Stimulated activated CD4-positive, alpha-beta T cell treated with anti-CD3 and anti-CD28 coated beads, Interleukin-15, amount 100 ng/mL, for 24 hours (primary cell): ENCODE data around the gene COLEC12.

Experiments
- DNase-seq: peaks from one replicate; pipeline ENCODE4 v3.0.0-alpha.2; 2020

The COLEC12 gene

DNA sequence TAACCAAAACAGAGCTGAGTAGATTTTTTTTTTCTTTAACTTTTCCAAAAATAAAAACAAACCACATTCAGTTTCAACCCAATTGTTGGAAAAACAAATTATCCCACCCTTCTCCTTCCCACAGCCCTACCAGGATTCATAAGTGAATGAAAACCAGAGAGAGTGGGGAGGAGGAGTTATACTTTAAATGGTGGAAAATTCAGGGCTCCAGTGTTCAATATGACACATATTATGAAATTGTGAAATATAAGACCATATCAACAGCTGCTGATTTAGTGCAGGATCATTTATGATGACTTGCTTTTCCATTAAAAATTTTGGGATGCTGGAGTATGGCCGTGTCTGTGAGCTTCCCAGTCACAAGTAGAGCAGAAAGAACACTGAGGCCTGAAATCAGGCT, 26.7 kb downstream of the COLEC12 start:
- DNase-seq: no peak

DNA sequence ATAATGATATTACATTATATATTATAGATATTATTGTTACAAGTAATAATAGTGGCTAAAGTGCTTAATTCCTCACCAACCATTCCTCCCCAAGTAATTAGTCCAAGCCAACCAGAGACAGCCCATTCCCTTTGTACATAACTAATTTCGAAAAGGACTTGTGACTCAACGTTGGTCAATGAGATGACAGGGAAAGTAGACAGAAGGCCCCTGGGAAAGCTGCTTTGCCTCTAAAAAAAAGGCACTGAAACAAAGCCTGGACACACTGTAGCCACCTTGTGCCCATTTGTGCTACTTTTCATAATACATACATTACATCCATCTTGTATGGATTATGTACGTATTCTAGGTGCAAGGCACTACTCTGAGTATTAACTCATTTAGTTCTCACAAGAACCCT, 28.8 kb downstream of the COLEC12 start:
- no peak for DNase-seq

DNA sequence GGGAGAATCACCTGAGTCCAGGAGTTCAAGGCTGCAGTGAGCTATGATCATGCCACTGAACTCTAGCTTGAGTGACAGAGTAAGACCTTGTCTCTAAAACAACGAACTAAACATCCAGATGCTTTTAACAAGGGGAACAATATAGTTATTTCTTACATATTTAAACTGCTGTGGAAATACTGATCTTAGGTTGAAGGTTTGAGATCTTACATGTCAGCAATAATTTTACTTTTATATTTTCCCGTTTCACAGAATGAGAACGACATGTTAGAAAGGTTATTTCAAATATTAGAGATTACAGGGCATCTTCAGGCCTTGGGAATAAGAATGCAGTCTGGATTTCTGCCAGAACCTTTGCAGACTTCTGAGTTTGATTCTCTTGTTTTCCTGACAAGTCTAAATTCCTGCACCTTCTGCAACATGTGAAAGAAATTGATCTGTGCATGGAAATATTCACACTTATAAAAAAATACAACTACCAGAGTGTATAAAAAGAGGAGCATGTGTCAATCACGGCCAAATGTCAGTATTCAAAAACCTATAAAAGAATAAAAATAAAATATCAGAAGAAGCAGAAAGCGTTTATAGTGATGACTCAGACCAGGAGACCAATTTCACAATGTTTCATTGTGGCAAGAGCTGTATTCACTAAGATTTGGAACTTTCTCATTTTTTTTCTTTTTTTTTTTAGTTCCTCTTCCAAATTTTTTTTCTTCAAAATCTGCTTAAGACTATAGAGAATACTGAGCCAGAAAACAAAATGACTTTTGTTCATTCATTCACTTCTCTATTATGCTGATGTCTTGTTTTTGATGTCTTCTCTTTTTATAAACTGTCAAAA, 29.6 kb downstream of the COLEC12 start:
- DNase-seq: no peak

DNA sequence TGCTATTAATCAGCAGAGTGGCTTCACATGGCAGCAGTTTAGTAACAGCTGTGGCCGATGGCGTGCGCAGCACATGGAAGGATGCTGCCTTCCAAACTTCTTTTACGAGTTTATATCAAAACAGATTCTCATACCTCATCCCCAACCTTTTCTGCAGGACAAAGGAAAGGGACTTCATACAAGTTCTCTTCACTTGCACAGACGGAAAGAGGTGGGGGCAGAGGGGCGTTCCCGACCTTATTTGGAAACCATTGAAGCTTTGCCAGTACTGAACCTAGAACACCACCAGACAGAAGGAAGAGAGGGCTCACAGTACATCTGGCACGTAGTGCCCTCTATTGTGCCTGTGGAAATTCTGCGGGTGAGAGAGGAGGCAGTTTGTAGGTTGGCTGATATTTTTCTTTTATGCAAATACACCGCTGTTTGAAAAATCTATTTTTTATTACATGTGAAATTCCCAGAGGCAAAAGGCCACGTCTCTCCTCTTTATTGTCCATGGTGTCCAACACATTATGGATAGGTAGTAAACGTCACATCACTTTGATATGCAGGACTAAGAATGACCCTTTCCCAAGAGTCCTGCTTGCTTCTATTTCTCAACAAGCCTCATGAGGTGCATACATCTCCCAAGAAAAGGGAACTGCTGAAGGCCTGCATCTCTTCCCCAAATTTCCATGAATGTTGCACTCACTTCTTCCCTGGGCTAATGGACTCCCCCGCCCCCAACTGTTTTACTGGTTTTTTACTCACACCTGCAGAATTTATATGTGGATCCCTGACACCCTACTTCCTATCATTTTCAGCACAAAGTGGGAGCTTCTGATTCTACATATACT, 31.3 kb downstream of the COLEC12 start:
- DNase-seq: no peak

DNA sequence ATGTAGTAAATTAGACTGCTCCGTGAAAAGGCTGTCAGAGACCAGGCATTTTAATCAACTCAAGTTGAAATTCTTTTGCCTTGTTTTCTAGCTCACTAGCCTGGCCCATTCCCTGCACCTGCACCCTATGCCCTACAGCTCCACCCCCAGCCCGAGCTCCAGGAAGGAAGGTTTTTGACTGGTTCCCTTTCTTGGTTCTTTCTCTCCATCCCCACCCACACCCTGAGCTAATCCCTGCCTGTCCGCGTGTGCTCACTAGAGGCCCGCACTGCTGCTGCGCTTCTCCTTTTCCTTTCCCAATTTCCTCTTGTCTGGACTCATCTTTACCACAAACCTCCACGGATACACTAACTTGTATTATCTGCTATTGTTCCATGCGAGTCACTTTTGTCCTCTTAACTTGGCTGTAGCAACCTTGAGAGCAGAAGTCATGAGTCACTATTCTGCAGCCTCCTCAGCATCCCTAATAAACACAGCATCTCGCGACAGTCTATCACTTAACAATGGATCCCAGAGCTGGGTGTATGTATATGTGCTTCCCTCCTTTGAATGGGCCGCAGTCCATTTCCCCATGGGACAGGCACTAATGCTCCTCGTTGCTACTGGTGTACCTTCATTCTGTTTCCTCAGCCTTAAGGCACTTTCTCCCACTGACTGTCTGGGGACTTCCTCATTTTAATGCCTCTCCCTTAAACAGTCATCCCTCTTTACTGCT, 36.5 kb downstream of the COLEC12 start:
- no peak for DNase-seq

DNA sequence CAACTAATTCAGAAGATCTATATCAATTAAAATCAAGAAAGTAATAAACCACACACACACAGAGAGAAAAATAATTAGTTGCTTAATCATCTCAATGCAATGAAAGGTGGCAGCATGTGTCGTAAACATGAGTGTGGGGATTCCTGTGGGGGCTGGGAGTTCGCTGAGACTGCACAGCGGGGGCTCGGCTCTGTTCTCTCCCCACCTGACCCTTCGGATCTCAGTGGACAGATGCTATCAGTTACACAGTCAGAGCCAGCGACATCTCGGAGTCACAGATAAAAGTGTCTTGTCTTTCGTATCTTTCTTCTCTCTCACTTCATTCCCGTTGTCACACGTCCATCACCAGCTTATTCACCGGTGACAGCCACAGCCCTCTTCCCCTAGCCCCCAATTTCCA, 37.1 kb downstream of the COLEC12 start:
- DNase-seq: no peak

DNA sequence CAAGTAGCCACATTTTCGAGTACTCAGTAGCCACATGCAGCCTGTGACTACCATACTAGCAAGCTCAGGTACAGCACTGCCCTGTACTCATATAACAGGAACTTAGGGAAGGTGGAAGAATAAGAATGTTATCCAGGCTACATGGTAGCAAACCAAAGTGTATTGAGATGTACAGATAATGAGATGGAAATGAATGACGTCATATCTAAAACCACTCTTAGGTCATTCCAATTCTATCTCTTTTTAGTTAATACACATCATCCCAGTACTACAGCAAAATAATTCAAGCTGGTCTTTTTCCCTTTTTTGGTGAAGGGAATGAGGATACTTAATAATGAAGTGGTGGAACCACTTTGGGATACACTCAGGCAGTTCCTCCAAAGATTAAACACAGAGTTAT, 38.7 kb downstream of the COLEC12 start:
- DNase-seq: no peak

DNA sequence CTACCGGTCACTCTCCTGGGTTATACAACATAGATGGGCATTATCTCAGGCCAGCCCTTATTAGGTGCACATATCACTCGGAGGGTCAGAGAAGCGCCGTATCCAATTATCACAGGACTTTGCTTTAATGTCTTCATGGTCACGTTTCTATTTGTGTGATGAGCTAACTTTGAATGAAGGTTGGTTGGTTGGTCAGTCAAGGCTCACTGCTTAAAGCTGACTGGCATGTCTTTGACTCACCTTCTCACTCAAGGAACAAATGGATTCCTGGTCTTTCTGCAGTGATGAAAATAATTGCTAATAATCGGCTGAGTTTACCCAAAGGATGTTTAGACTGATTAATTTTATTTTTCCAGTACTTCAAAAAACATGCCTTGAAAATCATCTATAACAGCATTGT, 39.7 kb downstream of the COLEC12 start:
- no peak for DNase-seq

DNA sequence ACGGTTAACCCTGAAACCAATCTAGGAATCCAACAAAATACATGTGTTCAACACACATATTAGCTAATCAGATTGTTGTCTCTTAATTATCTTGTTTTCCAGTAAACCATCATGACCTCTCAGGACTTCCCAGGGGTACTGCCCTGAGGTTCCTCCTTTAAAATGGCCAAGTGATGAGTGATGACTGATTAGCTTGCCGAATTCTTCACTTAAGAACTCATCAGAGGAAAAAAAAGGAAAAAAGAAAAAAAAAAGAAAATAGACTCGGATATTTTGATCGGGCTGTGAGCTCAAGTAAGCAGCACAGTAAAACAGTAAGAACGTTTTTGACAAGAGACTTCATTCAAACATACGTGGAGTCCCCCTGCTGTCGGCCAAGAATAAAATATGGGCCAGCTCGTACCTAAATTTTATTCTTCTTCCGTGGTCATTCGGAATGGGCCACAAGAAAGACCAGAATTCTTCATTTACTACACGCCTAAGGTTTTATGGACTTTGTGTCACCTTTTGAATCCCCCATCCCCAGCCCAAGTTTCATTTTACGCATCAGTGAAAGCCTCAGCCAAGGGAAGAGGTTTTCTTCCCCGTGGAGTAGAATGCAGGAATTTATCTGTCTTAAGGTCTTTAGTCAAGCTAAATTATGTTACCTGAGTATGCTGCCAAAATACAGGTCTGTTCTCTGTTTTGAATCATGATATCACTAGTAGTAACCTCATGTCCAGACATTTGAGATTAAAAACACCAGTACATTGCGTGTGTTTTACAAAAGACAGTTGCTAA, 40.5 kb downstream of the COLEC12 start:
- no peak for DNase-seq

DNA sequence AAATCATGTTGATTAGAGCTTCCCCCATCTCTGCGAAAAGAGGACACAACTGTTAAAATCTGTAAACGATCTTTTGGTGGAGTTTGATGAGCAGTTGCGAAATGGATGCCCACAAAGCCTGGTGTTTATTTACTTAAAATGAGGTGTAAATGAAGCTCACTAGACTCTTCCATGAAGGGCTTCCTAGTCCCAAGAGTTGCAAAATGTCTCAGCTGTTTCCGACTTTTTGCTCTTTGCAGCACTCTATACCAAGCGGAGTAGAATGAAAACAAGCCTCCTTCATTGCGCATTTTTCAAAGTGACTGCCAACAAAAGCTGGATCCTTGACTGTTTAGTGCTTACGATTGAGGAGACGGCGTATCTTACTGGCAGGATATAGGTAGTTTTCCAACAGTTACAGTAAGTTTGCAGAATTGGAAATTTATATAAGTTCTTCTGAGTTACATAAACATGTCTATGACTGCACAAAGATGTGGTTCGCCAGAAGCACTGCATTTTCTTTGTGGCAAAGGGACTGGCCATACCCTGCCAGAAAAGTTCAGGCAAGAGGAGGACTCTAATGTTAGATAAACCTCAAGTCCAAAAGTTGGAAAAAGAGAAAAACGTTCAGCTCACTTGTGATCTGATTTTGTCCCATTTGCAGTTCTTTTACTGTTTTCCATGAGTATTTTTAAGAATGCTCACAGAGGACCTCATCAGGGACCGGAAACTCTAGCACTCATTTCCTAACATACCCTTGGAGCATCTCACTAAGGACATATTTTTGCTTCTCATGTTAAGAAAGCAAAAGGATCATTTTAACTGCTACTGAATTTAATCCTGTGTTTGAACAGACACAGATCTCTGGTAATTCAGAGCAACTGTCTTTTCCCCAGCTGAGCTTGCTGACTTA, 42.7 kb downstream of the COLEC12 start:
- DNase-seq: no peak

DNA sequence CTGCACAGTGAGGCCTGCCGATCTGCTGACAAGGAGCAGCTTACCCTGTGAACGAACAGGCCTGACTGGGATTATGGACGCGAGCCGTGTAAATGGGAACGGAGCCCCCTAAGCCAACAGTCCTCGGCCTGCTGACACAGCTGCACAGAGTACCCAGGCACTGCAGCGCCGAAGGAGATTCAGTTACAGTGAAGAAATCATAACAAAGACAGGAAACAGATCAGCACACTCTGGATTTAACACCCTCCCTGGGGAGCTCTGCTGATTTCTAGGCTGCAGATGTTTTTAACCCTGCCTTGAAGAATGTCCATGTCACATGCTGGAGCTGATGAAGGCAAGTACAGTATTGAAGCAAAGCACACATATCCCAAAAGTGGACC, 43.4 kb downstream of the COLEC12 start:
- no peak for DNase-seq

DNA sequence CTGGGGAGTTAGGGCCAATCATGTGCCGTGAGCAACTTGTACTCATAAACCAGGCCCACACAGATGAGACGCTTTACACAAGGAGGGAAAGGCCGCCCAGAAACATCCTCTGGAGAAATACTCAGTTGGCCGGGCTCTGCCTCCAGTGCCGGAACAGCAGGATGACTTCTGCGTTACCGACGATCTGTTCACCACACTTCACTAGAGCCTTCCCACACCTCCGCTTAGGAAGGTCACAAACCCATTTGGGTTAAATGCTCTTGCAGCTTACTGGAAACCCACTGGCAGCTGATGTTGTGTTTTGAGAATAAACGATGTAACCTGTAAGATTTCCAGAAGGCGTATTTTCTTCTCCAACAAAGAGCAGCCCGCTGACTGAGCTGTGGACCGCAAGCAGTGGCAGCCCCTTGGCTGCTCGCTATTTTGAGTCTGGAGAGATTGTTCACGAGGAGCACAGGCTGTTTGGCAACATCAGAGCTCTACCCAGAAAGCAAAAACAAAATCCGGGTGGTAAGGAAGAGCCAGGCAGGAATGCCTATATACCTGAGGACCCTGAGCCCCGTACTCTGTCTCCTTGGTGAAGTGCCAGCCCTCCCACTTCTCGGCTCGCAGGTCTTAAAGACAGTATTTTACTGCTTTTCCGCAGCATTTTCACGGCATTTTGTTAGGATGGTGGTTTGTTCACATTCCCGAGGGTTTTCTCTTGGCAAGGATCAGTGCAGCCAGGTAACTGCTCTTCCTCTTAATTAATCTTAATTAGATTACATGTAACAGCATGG, 44.0 kb downstream of the COLEC12 start:
- no peak for DNase-seq

DNA sequence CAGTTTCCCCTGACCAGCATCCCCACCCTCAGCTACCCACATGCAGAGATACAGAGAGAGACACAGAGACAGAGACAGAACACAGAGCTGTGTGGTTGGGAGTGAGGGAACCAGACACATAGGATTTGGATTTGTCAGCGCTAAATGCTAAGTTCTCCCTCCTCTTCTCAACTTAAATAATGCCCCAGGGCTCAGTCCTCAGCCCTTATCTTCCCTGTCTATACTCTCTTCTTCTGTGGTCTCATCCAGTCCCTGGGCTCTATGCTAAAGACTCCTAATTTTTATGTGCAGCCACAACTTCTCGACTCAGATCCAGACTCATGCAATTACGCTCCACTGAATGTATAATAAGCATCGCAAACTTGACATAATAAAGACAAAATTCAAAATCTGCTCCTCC, 47.1 kb downstream of the COLEC12 start:
- no peak for DNase-seq

DNA sequence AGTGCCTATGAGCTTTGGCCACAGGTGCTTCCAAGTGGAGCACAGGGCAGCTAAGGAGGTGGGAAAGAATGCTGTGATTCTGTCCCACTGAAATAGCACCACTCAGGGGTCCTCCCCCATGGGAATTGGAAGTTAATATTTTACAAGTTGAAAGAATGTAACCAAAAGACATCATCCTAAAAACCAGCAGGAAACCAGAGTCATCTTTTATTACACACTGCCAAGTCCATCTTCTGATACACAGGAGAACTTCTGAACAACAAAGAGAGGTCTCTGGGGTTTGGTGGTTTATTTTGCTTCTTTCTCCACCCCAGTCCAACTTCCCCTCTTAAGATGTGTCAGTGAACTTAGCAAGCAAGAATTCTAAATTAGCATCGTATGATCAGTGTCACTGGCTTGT, 47.7 kb downstream of the COLEC12 start:
- DNase-seq: no peak

DNA sequence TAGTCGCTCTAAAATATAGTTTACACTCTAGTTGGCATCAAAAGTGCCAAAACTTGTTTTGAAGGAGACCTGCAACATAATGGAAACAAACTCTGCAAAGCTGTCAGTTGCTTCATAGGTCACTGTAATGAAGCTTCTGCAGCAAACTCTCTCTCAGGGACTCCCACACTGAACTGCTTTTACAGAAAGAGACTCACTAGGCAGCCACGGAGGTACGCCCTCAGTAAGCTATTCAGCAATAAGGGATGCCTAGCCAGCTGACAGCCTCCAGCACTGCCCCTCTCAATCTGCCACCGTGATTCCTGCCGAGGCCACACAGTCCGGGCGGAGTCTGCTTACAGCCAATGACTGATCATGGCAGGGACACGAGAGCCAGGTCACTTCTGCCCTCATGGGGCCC, 51.1 kb downstream of the COLEC12 start:
- DNase-seq: no peak

DNA sequence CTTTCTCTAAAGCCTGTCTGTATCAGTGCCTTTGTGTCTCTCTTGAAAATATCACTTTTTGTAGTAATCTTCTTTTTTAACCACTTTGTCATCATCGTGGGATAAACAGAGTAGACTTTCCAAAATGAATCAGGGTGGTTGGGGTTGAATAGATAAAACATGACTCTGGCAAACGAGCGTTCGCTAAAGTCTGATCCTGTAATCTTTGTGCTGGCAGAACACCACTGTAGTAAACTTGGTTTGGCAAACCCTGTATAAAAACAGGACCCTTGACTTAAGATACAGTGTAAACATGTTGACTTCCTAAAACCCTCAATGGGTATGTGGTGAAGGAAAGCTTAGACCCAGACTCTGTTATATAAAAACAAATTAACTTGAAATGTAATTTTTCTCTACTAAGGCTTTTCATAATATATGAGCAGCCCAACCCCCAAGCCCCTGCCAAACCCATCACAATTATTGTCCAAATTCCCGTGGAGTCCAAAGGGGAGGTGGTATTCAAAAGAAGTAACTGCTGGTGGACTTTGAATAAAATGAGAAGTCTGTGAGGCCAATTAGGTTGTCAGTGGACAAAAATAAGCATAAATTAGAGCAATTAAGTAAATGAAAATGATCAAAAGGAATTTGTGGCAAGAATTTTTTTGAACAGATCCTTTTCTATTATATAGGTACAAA, 52.2 kb downstream of the COLEC12 start:
- DNase-seq: no peak

DNA sequence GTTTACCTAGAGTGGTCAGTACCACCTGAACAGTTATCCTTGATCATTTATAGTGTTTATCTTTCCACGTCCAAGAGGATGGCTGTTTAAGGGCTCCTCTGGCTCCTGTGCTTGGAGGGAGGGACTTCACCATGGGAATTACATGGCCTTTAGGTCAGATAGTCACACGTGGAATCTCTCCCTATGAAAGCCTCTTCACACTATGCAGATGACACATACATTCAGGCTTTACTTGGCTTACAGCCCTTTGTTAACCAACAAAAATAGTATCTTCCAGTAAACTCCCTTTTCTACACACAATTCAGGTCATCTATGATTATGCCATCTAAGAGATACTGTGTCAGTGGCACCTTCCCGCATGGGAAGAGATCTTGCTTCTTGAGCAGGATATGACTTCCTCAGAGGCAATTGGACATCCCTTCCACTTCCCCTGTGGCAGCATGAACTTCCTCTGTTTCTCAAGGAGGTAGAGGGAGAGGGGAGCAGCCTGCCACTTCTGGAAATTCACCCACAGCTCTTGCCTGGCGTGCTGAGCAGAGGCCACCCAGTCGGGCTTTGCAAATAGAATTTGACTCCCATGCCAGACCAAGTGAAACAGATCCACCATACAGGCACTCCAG, 53.5 kb downstream of the COLEC12 start:
- no peak for DNase-seq

DNA sequence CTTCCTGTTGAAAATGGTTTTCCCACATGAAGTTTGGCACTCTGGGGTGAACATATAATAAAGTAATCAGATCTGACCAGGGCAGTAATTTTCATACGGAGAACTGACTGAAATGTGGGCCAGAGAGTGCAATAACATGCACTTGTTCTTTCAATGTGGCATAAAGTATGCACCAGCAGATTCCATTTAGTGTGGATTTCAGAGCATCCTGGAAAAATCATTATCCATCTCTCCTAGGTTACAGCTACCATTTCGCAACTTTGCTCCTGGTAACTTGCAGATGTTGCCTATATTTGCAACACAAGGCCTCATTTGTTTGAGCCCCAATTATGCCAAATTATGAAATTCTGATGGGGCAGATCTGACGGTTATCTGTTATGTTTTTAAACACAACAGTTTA, 55.4 kb downstream of the COLEC12 start:
- DNase-seq: no peak

DNA sequence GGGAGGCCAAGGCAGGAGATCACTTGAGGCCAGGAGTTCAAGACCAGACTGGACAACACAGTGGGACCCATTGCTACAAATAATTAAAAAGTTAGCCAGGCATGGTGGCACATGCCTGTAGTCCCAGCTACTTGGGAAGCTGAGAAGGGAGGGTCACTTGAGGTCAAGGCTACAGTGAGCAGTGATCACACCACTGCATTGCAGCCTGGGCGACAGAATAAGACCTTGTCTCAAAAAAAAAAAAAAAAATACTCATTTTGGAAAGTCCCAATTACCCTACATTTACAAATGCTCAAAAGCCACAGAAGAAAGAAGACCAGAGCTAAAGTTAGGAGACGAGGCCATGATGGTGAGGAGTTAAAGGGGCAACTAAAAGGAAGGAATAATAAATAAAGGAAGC, 61.9 kb downstream of the COLEC12 start:
- DNase-seq: no peak

DNA sequence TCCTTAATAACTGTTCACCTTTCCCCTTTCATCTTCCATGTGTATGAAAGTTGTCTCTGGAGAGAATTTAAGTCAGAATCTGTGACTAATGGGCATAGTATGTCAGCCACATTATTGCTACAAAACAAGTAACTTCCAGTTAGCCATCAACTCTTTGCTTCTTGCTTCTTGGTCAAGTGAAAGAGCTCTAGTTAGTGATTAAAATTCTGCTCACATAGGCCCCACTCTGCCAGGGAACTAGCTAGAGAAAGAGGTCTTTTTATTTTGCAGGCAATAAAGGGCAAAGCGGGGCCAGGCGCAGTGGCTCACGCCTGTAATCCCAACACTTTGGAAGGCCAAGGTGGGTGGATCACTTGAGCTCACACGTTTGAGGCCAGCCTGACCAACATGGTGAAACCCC, 64.6 kb downstream of the COLEC12 start:
- DNase-seq: no peak
